Measurements from ENCODE around the gene SIPA1L3. TPM values are rescaled to one million over a fixed set of nuclear protein-coding genes. Genes with fewer than 3 reads are reported as not detected.

The SIPA1L3 gene
- total RNA-seq, 1 experiment from 2014 or later = 66.3 TPM

DNA sequence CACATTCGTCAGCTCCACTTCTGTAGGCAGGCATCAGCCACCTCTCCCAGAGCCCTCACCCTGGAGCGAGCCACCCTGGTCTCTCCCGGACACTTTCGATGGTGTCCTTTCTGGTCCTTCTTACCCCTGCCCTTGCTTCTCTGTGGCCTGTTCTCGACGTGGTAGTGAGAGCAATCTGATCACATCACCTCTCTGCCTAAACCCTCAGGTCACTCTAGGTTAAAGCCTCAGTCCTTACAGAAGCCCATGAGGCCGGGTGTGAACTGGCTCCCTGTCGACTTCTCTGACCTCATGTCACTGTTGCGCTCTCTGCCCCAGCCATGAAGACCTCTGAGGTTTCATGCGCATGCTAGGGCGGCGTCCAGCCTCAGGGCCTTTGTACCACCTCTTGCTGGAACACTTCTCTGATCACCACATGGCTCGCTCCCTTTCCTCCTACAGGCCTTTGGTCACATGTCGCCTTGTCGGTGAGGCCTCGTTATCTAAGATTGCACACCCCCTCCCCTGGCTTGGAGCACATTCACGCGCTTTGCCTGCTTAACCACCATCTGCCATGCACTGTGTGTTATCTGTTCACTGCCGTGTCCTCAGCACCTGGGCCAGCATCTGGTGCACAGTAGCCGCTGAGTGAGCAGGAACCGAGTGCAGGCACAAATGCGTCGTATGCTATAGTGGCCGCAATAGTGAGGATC is 215.5 kb downstream of the SIPA1L3 start:
- ATAC-seq = peak; percentile 48
- no peak for TF ChIP-seq SIN3A (IDR thresholded peaks at IDR 0.05; ENCODE audit: borderline replicate concordance, insufficient read depth, low read depth, low read length)
- no peak for TF ChIP-seq POLR2AphosphoS5 (IDR thresholded peaks at IDR 0.05; ENCODE audit: low read depth, low read length)
- no peak for TF ChIP-seq TCF7L2 (IDR thresholded peaks at IDR 0.05; ENCODE audit: low read depth, low read length)

DNA sequence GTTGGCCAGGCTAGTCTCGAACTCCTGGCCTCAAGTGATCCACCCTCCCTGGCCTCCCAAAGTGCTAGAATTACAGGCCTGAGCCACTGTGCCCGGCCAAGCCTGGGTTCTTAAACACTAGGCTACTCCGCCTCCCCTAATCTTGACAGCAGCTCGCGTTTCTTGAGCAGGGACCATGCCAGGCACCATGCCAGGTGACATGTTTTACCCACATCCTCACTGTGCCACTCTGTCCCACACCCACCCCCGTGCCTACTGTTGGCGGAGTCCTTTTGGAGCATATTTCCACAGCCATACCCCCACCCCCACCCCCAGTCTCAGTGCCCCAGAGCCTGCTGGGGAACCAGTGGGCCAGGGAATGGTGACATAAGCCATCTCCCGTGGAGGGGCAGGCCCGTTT is 218.2 kb downstream of the SIPA1L3 start:
- Histone ChIP-seq H3K9me3 (ENCODE audit: control insufficient read depth, insufficient read depth, low read depth, low read length) (no peaks in the 10 kb centered on the region), H3K4me3 (ENCODE audit: low read depth in 2 of 2, low read length in 2 of 2) (no peak overlapping the region), H3K27ac (ENCODE audit: low read length) (no peak overlapping the region), H3K27me3 (ENCODE audit: control insufficient read depth, insufficient read depth, low read length) (no peaks in the 10 kb centered on the region), H3K4me1 (ENCODE audit: control insufficient read depth, insufficient read depth, low read length) (no peaks in the 10 kb centered on the region), H3K36me3 (ENCODE audit: control insufficient read depth, insufficient read depth, low read length) (no peaks in the 10 kb centered on the region)
- TF ChIP-seq, protein P1, sequence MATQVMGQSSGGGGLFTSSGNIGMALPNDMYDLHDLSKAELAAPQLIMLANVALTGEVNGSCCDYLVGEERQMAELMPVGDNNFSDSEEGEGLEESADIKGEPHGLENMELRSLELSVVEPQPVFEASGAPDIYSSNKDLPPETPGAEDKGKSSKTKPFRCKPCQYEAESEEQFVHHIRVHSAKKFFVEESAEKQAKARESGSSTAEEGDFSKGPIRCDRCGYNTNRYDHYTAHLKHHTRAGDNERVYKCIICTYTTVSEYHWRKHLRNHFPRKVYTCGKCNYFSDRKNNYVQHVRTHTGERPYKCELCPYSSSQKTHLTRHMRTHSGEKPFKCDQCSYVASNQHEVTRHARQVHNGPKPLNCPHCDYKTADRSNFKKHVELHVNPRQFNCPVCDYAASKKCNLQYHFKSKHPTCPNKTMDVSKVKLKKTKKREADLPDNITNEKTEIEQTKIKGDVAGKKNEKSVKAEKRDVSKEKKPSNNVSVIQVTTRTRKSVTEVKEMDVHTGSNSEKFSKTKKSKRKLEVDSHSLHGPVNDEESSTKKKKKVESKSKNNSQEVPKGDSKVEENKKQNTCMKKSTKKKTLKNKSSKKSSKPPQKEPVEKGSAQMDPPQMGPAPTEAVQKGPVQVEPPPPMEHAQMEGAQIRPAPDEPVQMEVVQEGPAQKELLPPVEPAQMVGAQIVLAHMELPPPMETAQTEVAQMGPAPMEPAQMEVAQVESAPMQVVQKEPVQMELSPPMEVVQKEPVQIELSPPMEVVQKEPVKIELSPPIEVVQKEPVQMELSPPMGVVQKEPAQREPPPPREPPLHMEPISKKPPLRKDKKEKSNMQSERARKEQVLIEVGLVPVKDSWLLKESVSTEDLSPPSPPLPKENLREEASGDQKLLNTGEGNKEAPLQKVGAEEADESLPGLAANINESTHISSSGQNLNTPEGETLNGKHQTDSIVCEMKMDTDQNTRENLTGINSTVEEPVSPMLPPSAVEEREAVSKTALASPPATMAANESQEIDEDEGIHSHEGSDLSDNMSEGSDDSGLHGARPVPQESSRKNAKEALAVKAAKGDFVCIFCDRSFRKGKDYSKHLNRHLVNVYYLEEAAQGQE (IDR thresholded peaks at IDR 0.05; ENCODE audit: insufficient read depth in 1 of 2, low read depth in 2 of 2, low read length in 1 of 2) = no peak
- no peak for TF ChIP-seq SIN3A (IDR thresholded peaks at IDR 0.05; ENCODE audit: borderline replicate concordance, insufficient read depth, low read depth, low read length)
- no peak for TF ChIP-seq POLR2AphosphoS5 (IDR thresholded peaks at IDR 0.05; ENCODE audit: low read depth, low read length)
- no peak for TF ChIP-seq TCF7L2 (IDR thresholded peaks at IDR 0.05; ENCODE audit: low read depth, low read length)
- TF ChIP-seq, protein P2, sequence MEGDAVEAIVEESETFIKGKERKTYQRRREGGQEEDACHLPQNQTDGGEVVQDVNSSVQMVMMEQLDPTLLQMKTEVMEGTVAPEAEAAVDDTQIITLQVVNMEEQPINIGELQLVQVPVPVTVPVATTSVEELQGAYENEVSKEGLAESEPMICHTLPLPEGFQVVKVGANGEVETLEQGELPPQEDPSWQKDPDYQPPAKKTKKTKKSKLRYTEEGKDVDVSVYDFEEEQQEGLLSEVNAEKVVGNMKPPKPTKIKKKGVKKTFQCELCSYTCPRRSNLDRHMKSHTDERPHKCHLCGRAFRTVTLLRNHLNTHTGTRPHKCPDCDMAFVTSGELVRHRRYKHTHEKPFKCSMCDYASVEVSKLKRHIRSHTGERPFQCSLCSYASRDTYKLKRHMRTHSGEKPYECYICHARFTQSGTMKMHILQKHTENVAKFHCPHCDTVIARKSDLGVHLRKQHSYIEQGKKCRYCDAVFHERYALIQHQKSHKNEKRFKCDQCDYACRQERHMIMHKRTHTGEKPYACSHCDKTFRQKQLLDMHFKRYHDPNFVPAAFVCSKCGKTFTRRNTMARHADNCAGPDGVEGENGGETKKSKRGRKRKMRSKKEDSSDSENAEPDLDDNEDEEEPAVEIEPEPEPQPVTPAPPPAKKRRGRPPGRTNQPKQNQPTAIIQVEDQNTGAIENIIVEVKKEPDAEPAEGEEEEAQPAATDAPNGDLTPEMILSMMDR (IDR thresholded peaks at IDR 0.05) = no peak
- CTCF ChIA-PET = no interaction called here
- in situ Hi-C loops (cut with HindIII; ENCODE audit: low pct_unique_long_range_greater_than_20kb, low sequenced_read_pairs) = no loop called here
- ATAC-seq (no peak), DNase-seq (ENCODE audit: low read depth, low spot score) (no peak)
- intact Hi-C loops (cut with micrococcal nuclease; ENCODE audit: unreplicated experiment) = no loop called here
- no TSS peak for BruUV-seq (replicated peaks)
- POLR2A ChIA-PET = no interaction called here

More for the DNA sequence above, 215.5 kb downstream of the SIPA1L3 start:
- no TSS peak for BruUV-seq (replicated peaks)
- DNase-seq (ENCODE audit: low read depth, low spot score) = no peak
- ChIA-PET CTCF (no interaction called here), POLR2A (no interaction called here)
- intact Hi-C loops (cut with micrococcal nuclease; ENCODE audit: unreplicated experiment) = no loop called here
- H3K9me3 ChIP-seq (ENCODE audit: control insufficient read depth, insufficient read depth, low read depth, low read length) = no peaks in the 10 kb centered on the region
- H3K27me3 ChIP-seq (ENCODE audit: control insufficient read depth, insufficient read depth, low read length) = no peaks in the 10 kb centered on the region
- H3K4me3 ChIP-seq (ENCODE audit: low read depth in 2 of 2, low read length in 2 of 2) = no peak overlapping the region
- no peaks in the 10 kb centered on the region for H3K36me3 ChIP-seq (ENCODE audit: control insufficient read depth, insufficient read depth, low read length)
- H3K27ac ChIP-seq (ENCODE audit: low read length) = no peak overlapping the region
- no peaks in the 10 kb centered on the region for H3K4me1 ChIP-seq (ENCODE audit: control insufficient read depth, insufficient read depth, low read length)
- in situ Hi-C loops (cut with HindIII; ENCODE audit: low pct_unique_long_range_greater_than_20kb, low sequenced_read_pairs) = no loop called here

DNA sequence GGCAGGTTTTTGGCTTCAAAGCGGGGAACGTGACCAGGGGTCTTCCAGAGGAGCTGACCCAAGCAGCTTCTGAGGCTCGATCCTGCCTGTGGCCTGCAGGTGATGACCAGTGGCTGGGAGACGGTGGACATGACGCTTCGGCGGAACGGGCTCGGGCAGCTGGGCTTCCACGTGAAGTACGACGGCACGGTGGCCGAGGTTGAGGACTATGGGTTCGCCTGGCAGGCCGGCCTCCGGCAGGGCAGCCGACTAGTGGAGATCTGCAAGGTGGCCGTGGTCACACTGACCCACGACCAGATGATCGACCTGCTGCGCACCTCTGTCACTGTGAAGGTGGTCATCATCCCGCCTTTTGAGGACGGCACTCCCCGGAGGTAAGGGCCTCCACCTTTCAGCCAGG is 223.4 kb downstream of the SIPA1L3 start:
- intact Hi-C loops (cut with micrococcal nuclease; ENCODE audit: unreplicated experiment) = no loop called here
- H3K9me3 ChIP-seq (ENCODE audit: control insufficient read depth, insufficient read depth, low read depth, low read length) = no peaks in the 10 kb centered on the region
- POLR2A ChIA-PET = no interaction called here

More for the DNA sequence above, 223.4 kb downstream of the SIPA1L3 start:
- H3K36me3 ChIP-seq (ENCODE audit: control insufficient read depth, insufficient read depth, low read length) = no peaks in the 10 kb centered on the region
- ATAC-seq (no peak), DNase-seq (ENCODE audit: low read depth, low spot score) (no peak)
- CTCF ChIA-PET = no interaction called here
- in situ Hi-C loops (cut with HindIII; ENCODE audit: low pct_unique_long_range_greater_than_20kb, low sequenced_read_pairs) = no loop called here
- no peaks in the 10 kb centered on the region for H3K27me3 ChIP-seq (ENCODE audit: control insufficient read depth, insufficient read depth, low read length)
- H3K4me3 ChIP-seq (ENCODE audit: low read depth in 2 of 2, low read length in 2 of 2) = no peak overlapping the region
- no peak overlapping the region for H3K27ac ChIP-seq (ENCODE audit: low read length)
- TF ChIP-seq POLR2AphosphoS5 (IDR thresholded peaks at IDR 0.05; ENCODE audit: low read depth, low read length) = no peak
- TF ChIP-seq SIN3A (IDR thresholded peaks at IDR 0.05; ENCODE audit: borderline replicate concordance, insufficient read depth, low read depth, low read length) = no peak
- no peak for TF ChIP-seq TCF7L2 (IDR thresholded peaks at IDR 0.05; ENCODE audit: low read depth, low read length)
- TF ChIP-seq, protein P2 (IDR thresholded peaks at IDR 0.05) = no peak
- TF ChIP-seq, protein P1 (IDR thresholded peaks at IDR 0.05; ENCODE audit: insufficient read depth in 1 of 2, low read depth in 2 of 2, low read length in 1 of 2) = no peak
- BruUV-seq (replicated peaks) = no TSS peak
- H3K4me1 ChIP-seq (ENCODE audit: control insufficient read depth, insufficient read depth, low read length) = no peaks in the 10 kb centered on the region

All from Panc1 (cell line).